NCI-H2227 (cell line): ENCODE measurements around the gene BTBD9.
"Not testable (repeated sequence)": the region's sequence is repeated elsewhere in the genome, so short reads cannot be mapped to it uniquely, and the experiment has no call there.

Experiments
- DNase-seq: peaks from one replicate; lab custom pipeline; 2025; ENCODE audit not compliant: unreplicated experiment; lab: John Stamatoyannopoulos, UW

The BTBD9 gene

GRCh38 chr6:38649744-38650143, 10.0 kb upstream of the BTBD9 start:
- no peak for DNase-seq

- no peak for DNase-seq
Measured at GRCh38 chr6:38648629-38649028, 8.9 kb upstream of the BTBD9 start.

- no peak for DNase-seq
Measured at GRCh38 chr6:38646166-38646878, 6.6 kb upstream of the BTBD9 start.

- no peak for DNase-seq
Measured at GRCh38 chr6:38644951-38645350, 5.2 kb upstream of the BTBD9 start.

GRCh38 chr6:38640216-38640909, 634 bp upstream of the BTBD9 start:
- peak; percentile 30 for DNase-seq

- DNase-seq = no peak
Measured at GRCh38 chr6:38638941-38639497, 710 bp downstream of the BTBD9 start.

GRCh38 chr6:38637756-38638155, 2.0 kb downstream of the BTBD9 start:
- DNase-seq = no peak

GRCh38 chr6:38636027-38636426, 3.7 kb downstream of the BTBD9 start:
- no peak for DNase-seq

- DNase-seq = no peak
Measured at GRCh38 chr6:38634518-38634917, 5.2 kb downstream of the BTBD9 start.

- DNase-seq = no peak
Measured at GRCh38 chr6:38632490-38632889, 7.2 kb downstream of the BTBD9 start.

- no peak for DNase-seq
Measured at GRCh38 chr6:38631186-38631783, 8.4 kb downstream of the BTBD9 start.

GRCh38 chr6:38625217-38625616, 14.5 kb downstream of the BTBD9 start:
- no peak for DNase-seq

- not testable (repeated sequence) for DNase-seq
Measured at GRCh38 chr6:38619342-38619741, 20.4 kb downstream of the BTBD9 start.

- not testable (repeated sequence) for DNase-seq
Measured at GRCh38 chr6:38618301-38618700, 21.4 kb downstream of the BTBD9 start.

- DNase-seq = no peak
Measured at GRCh38 chr6:38617856-38618255, 21.9 kb downstream of the BTBD9 start.

GRCh38 chr6:38612143-38612965, 27.4 kb downstream of the BTBD9 start:
- DNase-seq = no peak

GRCh38 chr6:38610050-38610625, 29.6 kb downstream of the BTBD9 start:
- DNase-seq = no peak

GRCh38 chr6:38604700-38605099, 35.0 kb downstream of the BTBD9 start:
- no peak for DNase-seq

GRCh38 chr6:38603966-38604365, 35.8 kb downstream of the BTBD9 start:
- no peak for DNase-seq

- DNase-seq = no peak
Measured at GRCh38 chr6:38603496-38603895, 36.2 kb downstream of the BTBD9 start.
